Coronary artery (tissue), 2 donors: Measurements from ENCODE around the gene LBX2.

Experiments
- DNase-seq: peaks from one replicate; pipeline ENCODE4 v3.0.0-alpha.2; 2017; ENCODE audit warnings: low spot score
- H3K27ac ChIP-seq, 2 donors: fragments of 200-600 bp; sonication (generic); one replicate each; pipeline ENCODE4 v1.5.1; 2016 to 2019
- H3K4me3 ChIP-seq: fragments of 200-600 bp; sonication (generic); 2 replicates; pipeline ENCODE4 v1.5.1; 2016; ENCODE audit warnings: mild to moderate bottlenecking, moderate library complexity
- TF ChIP-seq, protein P1 (sequence below): fragments of 200-600 bp; sonication (generic); IDR thresholded peaks from one replicate; pipeline ENCODE4 v1.5.1; 2019; ENCODE audit warnings: antibody characterized with exemption

LBX2 gene

DNA sequence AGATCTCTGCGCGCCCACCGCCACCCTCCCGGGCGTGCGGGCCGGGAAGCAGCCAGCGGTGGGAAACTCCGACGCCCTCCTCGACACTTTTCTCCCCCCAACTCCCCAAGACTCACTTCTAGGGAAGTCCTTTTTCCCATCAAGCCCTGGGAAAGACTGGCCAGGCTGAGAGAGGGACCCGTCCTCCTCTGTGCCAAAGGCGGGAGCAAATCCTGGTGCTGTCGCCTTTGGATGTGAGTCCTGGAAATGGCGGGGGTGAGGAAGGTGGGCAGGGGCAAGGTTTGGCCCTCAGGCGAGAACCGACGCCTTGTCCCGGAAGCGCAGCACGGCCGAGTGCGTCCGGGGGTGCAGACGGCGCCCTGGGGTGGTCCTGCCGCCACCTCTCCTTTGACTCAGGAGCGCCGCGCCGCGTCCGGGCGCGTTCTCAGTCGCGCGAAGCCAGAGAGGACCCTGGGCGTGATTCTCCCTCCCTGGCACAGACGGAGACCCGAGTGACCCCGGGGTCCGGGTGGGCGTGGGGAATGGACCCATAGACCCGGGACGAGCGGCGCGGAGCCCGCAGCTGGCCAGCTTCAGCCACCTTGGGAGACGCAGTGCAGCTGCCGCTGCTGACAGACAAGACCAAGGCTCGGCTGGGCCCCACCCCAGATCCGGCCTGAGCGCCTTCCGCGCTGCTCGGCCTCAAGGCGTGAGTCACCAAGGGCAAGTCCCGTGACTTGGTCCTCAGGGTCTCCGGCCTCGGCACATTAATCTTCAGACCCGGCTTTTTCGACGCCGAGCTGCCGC is 3.5 kb upstream of the LBX2 start:
- DNase-seq: peak; percentile 87
- TF ChIP-seq, protein P1, sequence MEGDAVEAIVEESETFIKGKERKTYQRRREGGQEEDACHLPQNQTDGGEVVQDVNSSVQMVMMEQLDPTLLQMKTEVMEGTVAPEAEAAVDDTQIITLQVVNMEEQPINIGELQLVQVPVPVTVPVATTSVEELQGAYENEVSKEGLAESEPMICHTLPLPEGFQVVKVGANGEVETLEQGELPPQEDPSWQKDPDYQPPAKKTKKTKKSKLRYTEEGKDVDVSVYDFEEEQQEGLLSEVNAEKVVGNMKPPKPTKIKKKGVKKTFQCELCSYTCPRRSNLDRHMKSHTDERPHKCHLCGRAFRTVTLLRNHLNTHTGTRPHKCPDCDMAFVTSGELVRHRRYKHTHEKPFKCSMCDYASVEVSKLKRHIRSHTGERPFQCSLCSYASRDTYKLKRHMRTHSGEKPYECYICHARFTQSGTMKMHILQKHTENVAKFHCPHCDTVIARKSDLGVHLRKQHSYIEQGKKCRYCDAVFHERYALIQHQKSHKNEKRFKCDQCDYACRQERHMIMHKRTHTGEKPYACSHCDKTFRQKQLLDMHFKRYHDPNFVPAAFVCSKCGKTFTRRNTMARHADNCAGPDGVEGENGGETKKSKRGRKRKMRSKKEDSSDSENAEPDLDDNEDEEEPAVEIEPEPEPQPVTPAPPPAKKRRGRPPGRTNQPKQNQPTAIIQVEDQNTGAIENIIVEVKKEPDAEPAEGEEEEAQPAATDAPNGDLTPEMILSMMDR: no peak
- peak overlapping the region; percentile 6 to 80 for H3K27ac ChIP-seq

GRCh38 chr2:74502147-74502719 is 2.8 kb upstream of the LBX2 start:
- H3K4me3 ChIP-seq: peak overlapping the region; percentile 82
- DNase-seq: peak; percentile 68
- peak overlapping the region in 1 of 2 donors; percentile 80 for H3K27ac ChIP-seq
- TF ChIP-seq, protein P1: no peak

More for the DNA sequence above, 3.5 kb upstream of the LBX2 start:
- H3K4me3 ChIP-seq: peak overlapping the region; percentile 82

DNA sequence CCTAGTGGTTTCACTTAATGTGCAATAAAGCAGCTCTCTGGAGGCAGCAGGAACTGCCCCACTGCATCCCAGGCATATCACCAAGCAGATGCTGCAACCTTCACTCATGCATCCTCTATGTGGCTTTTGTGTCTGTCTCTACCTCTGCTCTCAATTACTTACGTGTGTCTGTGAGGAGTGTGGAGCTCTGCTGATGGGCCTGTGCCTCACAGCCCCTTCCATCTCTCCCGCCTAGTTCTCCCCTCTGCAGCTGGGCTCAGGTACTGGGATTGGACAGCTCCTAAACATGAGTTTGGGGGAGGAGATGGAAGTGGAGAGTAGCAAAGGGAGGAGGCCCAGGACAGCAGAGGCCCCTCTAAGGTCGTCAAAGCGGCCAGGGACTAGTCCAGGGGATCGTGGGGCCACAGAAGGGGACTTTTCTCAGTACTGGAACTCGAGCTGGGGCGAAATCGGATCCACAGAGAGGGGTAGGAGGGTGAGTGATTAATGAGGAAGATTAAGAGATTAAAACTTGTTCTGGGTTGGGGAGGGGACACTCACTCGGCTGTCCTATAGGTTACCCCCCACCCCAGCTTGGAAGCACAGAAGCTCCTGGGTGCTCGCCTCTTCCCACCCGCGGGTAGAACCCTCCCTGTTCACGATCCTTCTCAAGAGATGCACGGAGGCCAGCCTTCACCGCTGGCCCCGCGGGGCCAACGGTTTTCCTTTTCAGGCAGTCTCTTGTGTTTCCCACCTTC is 2.1 kb upstream of the LBX2 start:
- TF ChIP-seq, protein P1: no peak
- H3K4me3 ChIP-seq: no peak overlapping the region
- no peak overlapping the region for H3K27ac ChIP-seq
- no peak for DNase-seq

DNA sequence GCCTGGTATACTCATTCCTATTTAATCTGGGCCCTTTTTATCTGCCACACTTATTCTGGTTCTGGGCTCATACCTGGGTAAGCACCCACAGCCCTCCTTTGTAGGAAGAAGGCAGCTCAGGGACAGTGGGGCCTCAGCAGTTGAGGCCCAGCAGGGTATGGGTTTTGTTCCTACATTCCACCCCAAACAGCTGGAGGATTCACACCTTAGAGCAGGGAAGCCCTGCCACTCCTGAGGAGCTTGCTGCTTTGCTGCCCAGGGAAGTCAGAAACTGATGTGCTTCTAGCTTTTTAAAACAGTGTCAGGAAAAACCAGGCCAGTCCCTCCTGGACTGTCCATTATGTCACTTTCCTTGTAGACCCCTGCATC is 1.2 kb upstream of the LBX2 start:
- Histone ChIP-seq H3K27ac (no peak overlapping the region), H3K4me3 (no peak overlapping the region)
- DNase-seq: no peak
- TF ChIP-seq, protein P1: no peak

GRCh38 chr2:74499940-74500577 is 656 bp upstream of the LBX2 start:
- DNase-seq: peak; percentile 67
- Histone ChIP-seq H3K4me3 (no peak overlapping the region), H3K27ac (no peak overlapping the region)
- TF ChIP-seq, protein P1: no peak

DNA sequence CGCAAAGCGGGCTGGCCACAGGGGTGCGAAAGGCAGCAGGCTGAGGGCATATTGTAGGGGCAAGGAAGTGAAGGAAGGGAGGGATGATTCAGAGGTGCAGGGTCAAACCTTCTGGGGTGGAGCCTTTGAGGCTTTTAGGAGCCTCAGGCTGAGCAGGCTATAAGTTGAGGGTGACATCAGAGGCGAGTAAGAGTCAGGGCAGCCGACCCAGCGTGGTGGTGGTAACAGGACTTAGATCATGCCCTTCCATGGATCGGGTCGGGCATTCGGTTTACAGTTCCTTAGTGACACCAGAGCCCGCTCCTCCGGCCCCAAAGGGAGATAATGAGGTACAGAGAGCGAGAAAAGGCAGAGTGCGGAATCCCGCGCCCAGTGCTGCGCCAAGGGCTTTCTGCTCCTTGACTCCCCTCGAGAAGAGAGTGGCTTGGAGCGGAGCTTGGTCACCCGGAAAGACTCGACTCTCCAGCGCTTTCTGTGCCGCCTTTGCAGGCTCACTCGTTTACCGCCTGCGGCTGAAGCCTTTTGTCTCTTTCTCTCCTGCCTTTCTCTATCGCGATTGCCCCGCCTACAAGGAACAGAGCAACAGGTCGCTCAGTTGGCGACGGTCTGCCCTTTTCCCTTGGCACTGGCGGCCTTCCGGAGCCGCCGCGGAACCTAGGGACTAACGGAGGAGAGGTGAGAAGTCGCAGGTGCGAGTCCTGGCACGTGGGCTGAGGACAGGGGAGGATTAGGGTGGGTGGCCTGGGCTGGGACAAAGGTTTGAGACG is 720 bp downstream of the LBX2 start:
- Histone ChIP-seq H3K27ac (no peak overlapping the region), H3K4me3 (peak overlapping the region; percentile 65)
- peak; percentile 63 for DNase-seq

More for the DNA sequence above, 720 bp downstream of the LBX2 start:
- TF ChIP-seq, protein P1: no peak
